GM19324 (cell line): ENCODE results near the gene NR6A1.

Experiments
- ATAC-seq: cut with Tn5 transposase; IDR thresholded peaks from one replicate; pipeline ENCODE4 v1.9.1; 2021; ENCODE audit warnings: mild to moderate bottlenecking, moderate library complexity; ENCODE audit not compliant: unreplicated experiment, low FRiP score

Gene NR6A1

GRCh38 chr9:124482431-124483031 is 288.6 kb downstream of the NR6A1 start:
- no peak for ATAC-seq

- ATAC-seq, result no peak
Measured at GRCh38 chr9:124481115-124481514, 290.0 kb downstream of the NR6A1 start.

- no peak for ATAC-seq
Measured at GRCh38 chr9:124480621-124480981, 290.5 kb downstream of the NR6A1 start.

GRCh38 chr9:124479947-124480620 is 291.0 kb downstream of the NR6A1 start:
- no peak for ATAC-seq

- no peak for ATAC-seq
Measured at GRCh38 chr9:124479371-124479770, 291.7 kb downstream of the NR6A1 start.

- no peak for ATAC-seq
Measured at GRCh38 chr9:124478354-124478753, 292.8 kb downstream of the NR6A1 start.

- no peak for ATAC-seq
Measured at GRCh38 chr9:124477648-124478285, 293.3 kb downstream of the NR6A1 start.

- no peak for ATAC-seq
Measured at GRCh38 chr9:124477211-124477647, 293.9 kb downstream of the NR6A1 start.

GRCh38 chr9:124475868-124476690 is 295.0 kb downstream of the NR6A1 start:
- no peak for ATAC-seq

GRCh38 chr9:124475158-124475867 is 295.8 kb downstream of the NR6A1 start:
- ATAC-seq, result no peak

- no peak for ATAC-seq
Measured at GRCh38 chr9:124474151-124474550, 297.0 kb downstream of the NR6A1 start.

GRCh38 chr9:124473310-124473709 is 297.8 kb downstream of the NR6A1 start:
- no peak for ATAC-seq

GRCh38 chr9:124472770-124473169 is 298.3 kb downstream of the NR6A1 start:
- no peak for ATAC-seq

GRCh38 chr9:124471761-124472160 is 299.4 kb downstream of the NR6A1 start:
- no peak for ATAC-seq

- no peak for ATAC-seq
Measured at GRCh38 chr9:124470726-124471125, 300.4 kb downstream of the NR6A1 start.

GRCh38 chr9:124470306-124470705 is 300.8 kb downstream of the NR6A1 start:
- ATAC-seq, result no peak

- ATAC-seq, result no peak
Measured at GRCh38 chr9:124469011-124469832, 301.9 kb downstream of the NR6A1 start.

GRCh38 chr9:124468061-124468740 is 302.9 kb downstream of the NR6A1 start:
- no peak for ATAC-seq
